Measurements from ENCODE around the gene SPAG9. TPM values are rescaled to one million over a fixed set of nuclear protein-coding genes. Genes with fewer than 3 reads are reported as not detected.

The SPAG9 gene
- polyA plus RNA-seq, 2 donors, result 12.7 to 15.1 TPM

GRCh38 chr17:51046046-51046445 lies 74.6 kb downstream of the SPAG9 start:
- H3K27me3 ChIP-seq (ENCODE audit: control insufficient read depth in 1 of 2, insufficient read depth in 2 of 2, low read length in 2 of 2), result no peaks in the 10 kb centered on the region
- peaks cover 0 to 2% of the 10 kb centered on the region in 2 donors for H3K36me3 ChIP-seq (ENCODE audit: control insufficient read depth in 2 of 2, insufficient read depth in 2 of 2, low read length in 1 of 2)
- H3K27ac ChIP-seq (ENCODE audit: low read depth in 2 of 2, low read length in 1 of 2), result no peak overlapping the region
- H3K9me3 ChIP-seq (ENCODE audit: control insufficient read depth in 2 of 2, insufficient read depth in 1 of 2, low read depth in 1 of 2, low read length in 1 of 2), result no peaks in the 10 kb centered on the region
- H3K4me3 ChIP-seq (ENCODE audit: low read depth in 1 of 2, low read length in 2 of 2), result no peak overlapping the region
- 68% methylated on average over 3 of the region's 3 CpGs for WGBS, 2 donors
- H3K4me1 ChIP-seq (ENCODE audit: control insufficient read depth in 2 of 2, insufficient read depth in 2 of 2, low read length in 1 of 2), result no peaks in the 10 kb centered on the region

DNA sequence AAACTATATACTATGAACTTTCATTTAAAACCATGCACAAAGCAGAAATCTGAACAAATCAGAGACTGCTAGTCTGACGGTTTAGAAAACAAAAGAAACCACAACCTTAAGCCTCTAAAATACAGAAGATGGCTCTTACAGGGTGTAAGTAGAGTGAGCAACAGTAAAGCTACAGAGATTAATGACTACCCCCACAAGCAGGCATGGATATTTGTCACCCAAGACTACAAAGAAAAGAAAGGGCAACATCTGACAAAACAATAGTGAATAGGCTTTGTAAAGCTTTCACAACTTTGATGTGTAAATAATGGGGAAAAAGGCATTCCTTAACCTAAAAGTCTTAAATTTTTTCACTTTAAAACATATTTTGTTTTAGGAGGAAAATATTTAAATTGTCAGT lies 75.0 kb downstream of the SPAG9 start:
- H3K27me3 ChIP-seq (ENCODE audit: control insufficient read depth in 1 of 2, insufficient read depth in 2 of 2, low read length in 2 of 2), result no peaks in the 10 kb centered on the region
- H3K4me1 ChIP-seq (ENCODE audit: control insufficient read depth in 2 of 2, insufficient read depth in 2 of 2, low read length in 1 of 2), result no peaks in the 10 kb centered on the region
- WGBS, 2 donors, result 38 to 56% methylated on average over 1 of the region's 1 CpG
- H3K9me3 ChIP-seq (ENCODE audit: control insufficient read depth in 2 of 2, insufficient read depth in 1 of 2, low read depth in 1 of 2, low read length in 1 of 2), result no peaks in the 10 kb centered on the region
- H3K36me3 ChIP-seq (ENCODE audit: control insufficient read depth in 2 of 2, insufficient read depth in 2 of 2, low read length in 1 of 2), result peaks cover 0 to 2% of the 10 kb centered on the region in 2 donors
- no peak overlapping the region for H3K27ac ChIP-seq (ENCODE audit: low read depth in 2 of 2, low read length in 1 of 2)
- H3K4me3 ChIP-seq (ENCODE audit: low read depth in 1 of 2, low read length in 2 of 2), result no peak overlapping the region

DNA sequence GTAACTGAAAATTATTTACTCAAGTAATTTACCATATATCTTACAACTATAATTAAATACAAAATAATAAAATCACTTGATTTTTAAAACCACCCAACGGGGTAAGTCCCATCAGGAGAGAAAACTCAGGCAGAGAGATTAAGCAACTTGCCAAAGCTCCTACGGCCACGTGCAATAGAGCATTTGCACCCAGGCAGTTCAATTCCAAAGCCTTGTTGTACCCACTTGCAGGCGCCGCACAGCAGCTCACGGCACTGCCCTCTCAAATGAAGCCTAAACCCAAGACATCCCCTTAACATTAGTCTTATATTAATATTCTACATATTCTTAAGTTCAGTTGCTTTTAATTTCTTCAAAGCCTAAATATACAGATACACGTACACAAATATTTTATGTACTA lies 75.7 kb downstream of the SPAG9 start:
- H3K27me3 ChIP-seq (ENCODE audit: control insufficient read depth in 1 of 2, insufficient read depth in 2 of 2, low read length in 2 of 2), result no peaks in the 10 kb centered on the region
- H3K27ac ChIP-seq (ENCODE audit: low read depth in 2 of 2, low read length in 1 of 2), result no peak overlapping the region
- WGBS, 2 donors, result 79 to 81% methylated on average over 7 of the region's 7 CpGs

DNA sequence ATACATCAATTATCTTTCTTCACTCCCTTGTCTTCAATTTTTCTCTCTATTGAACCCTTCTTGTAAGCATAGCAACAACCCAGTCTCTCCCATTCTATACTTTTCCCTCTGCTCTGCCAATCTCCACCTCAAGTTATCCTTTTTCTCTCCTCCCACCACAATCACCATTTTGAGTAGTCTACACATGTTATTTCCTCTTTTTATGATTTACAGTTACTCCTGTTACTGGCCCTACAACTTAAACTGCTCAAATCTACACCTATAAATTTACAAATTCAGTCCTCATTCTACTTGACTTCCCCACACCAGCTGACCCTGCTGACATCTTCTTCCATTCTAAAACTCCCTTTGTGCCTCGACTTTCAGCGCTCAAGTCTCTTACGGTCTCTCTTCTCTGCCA lies 84.6 kb downstream of the SPAG9 start:
- WGBS, 2 donors, result 93 to 95% methylated on average over 3 of the region's 3 CpGs
- Histone ChIP-seq H3K36me3 (ENCODE audit: control insufficient read depth in 2 of 2, insufficient read depth in 2 of 2, low read length in 1 of 2) (no peaks in the 10 kb centered on the region), H3K4me3 (ENCODE audit: low read depth in 1 of 2, low read length in 2 of 2) (no peak overlapping the region), H3K9me3 (ENCODE audit: control insufficient read depth in 2 of 2, insufficient read depth in 1 of 2, low read depth in 1 of 2, low read length in 1 of 2) (no peaks in the 10 kb centered on the region), H3K4me1 (ENCODE audit: control insufficient read depth in 2 of 2, insufficient read depth in 2 of 2, low read length in 1 of 2) (peaks cover 0 to 3% of the 10 kb centered on the region in 2 donors), H3K27ac (ENCODE audit: low read depth in 2 of 2, low read length in 1 of 2) (no peak overlapping the region), H3K27me3 (ENCODE audit: control insufficient read depth in 1 of 2, insufficient read depth in 2 of 2, low read length in 2 of 2) (no peaks in the 10 kb centered on the region)

More for the DNA sequence above, 75.7 kb downstream of the SPAG9 start:
- H3K4me3 ChIP-seq (ENCODE audit: low read depth in 1 of 2, low read length in 2 of 2), result no peak overlapping the region
- no peaks in the 10 kb centered on the region for H3K9me3 ChIP-seq (ENCODE audit: control insufficient read depth in 2 of 2, insufficient read depth in 1 of 2, low read depth in 1 of 2, low read length in 1 of 2)
- no peaks in the 10 kb centered on the region for H3K4me1 ChIP-seq (ENCODE audit: control insufficient read depth in 2 of 2, insufficient read depth in 2 of 2, low read length in 1 of 2)
- H3K36me3 ChIP-seq (ENCODE audit: control insufficient read depth in 2 of 2, insufficient read depth in 2 of 2, low read length in 1 of 2), result peaks cover 0 to 2% of the 10 kb centered on the region in 2 donors

- no peak overlapping the region for H3K27ac ChIP-seq (ENCODE audit: low read depth in 2 of 2, low read length in 1 of 2)
- H3K27me3 ChIP-seq (ENCODE audit: control insufficient read depth in 1 of 2, insufficient read depth in 2 of 2, low read length in 2 of 2), result no peaks in the 10 kb centered on the region
- no peaks in the 10 kb centered on the region for H3K9me3 ChIP-seq (ENCODE audit: control insufficient read depth in 2 of 2, insufficient read depth in 1 of 2, low read depth in 1 of 2, low read length in 1 of 2)
- peaks cover 0 to 3% of the 10 kb centered on the region in 2 donors for H3K4me1 ChIP-seq (ENCODE audit: control insufficient read depth in 2 of 2, insufficient read depth in 2 of 2, low read length in 1 of 2)
- no peak overlapping the region for H3K4me3 ChIP-seq (ENCODE audit: low read depth in 1 of 2, low read length in 2 of 2)
- no peaks in the 10 kb centered on the region for H3K36me3 ChIP-seq (ENCODE audit: control insufficient read depth in 2 of 2, insufficient read depth in 2 of 2, low read length in 1 of 2)
Observed at GRCh38 chr17:51035431-51035830, 85.2 kb downstream of the SPAG9 start.

DNA sequence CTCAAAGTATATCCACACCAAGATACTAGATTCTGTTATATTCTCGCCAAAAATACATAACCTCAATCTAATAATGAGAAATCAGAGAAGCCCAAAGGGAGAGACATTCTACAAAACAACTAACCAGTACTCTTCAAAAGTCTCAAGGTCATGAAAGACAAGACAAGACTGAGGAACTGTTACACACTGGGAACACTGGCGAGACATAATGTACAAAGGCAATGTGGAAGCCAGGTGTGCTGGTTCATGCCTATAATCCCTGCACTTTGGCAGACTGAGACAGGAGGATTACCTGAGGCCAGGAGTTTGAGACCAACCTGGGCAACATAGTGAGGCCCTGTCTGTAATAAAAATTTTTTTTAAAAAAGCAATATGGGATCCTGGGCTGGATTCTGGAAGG lies 85.9 kb downstream of the SPAG9 start:
- H3K27ac ChIP-seq (ENCODE audit: low read depth in 2 of 2, low read length in 1 of 2), result no peak overlapping the region
- no peak overlapping the region for H3K4me3 ChIP-seq (ENCODE audit: low read depth in 1 of 2, low read length in 2 of 2)
- H3K9me3 ChIP-seq (ENCODE audit: control insufficient read depth in 2 of 2, insufficient read depth in 1 of 2, low read depth in 1 of 2, low read length in 1 of 2), result no peaks in the 10 kb centered on the region
- H3K36me3 ChIP-seq (ENCODE audit: control insufficient read depth in 2 of 2, insufficient read depth in 2 of 2, low read length in 1 of 2), result no peaks in the 10 kb centered on the region
- peaks cover 0 to 3% of the 10 kb centered on the region in 2 donors for H3K4me1 ChIP-seq (ENCODE audit: control insufficient read depth in 2 of 2, insufficient read depth in 2 of 2, low read length in 1 of 2)
- H3K27me3 ChIP-seq (ENCODE audit: control insufficient read depth in 1 of 2, insufficient read depth in 2 of 2, low read length in 2 of 2), result no peaks in the 10 kb centered on the region
- WGBS, 2 donors, result 97 to 100% methylated on average over 2 of the region's 2 CpGs

DNA sequence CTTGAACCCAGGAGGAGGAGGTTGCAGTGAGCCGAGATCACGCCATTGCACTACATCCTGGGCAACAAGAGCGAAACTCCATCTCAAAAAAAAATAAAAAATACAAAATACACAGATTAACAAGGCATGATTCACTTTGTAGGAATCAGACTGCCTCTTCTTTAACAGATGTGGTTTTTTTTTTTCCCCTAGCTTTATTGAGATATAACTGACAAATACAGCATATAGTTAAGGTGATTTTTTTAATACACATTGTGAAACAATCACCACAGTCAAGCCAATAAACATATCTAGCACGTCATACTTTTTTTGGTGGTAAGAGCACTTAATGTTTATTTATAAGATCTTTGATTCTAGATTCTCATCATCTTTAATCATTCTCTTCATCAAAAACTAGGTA lies 87.8 kb downstream of the SPAG9 start:
- H3K36me3 ChIP-seq (ENCODE audit: control insufficient read depth in 2 of 2, insufficient read depth in 2 of 2, low read length in 1 of 2), result no peaks in the 10 kb centered on the region
- peaks cover 0 to 3% of the 10 kb centered on the region in 2 donors for H3K4me1 ChIP-seq (ENCODE audit: control insufficient read depth in 2 of 2, insufficient read depth in 2 of 2, low read length in 1 of 2)
- no peaks in the 10 kb centered on the region for H3K9me3 ChIP-seq (ENCODE audit: control insufficient read depth in 2 of 2, insufficient read depth in 1 of 2, low read depth in 1 of 2, low read length in 1 of 2)
- H3K27me3 ChIP-seq (ENCODE audit: control insufficient read depth in 1 of 2, insufficient read depth in 2 of 2, low read length in 2 of 2), result no peaks in the 10 kb centered on the region
- H3K4me3 ChIP-seq (ENCODE audit: low read depth in 1 of 2, low read length in 2 of 2), result no peak overlapping the region
- H3K27ac ChIP-seq (ENCODE audit: low read depth in 2 of 2, low read length in 1 of 2), result no peak overlapping the region
- 83 to 92% methylated on average over 4 of the region's 4 CpGs for WGBS, 2 donors

DNA sequence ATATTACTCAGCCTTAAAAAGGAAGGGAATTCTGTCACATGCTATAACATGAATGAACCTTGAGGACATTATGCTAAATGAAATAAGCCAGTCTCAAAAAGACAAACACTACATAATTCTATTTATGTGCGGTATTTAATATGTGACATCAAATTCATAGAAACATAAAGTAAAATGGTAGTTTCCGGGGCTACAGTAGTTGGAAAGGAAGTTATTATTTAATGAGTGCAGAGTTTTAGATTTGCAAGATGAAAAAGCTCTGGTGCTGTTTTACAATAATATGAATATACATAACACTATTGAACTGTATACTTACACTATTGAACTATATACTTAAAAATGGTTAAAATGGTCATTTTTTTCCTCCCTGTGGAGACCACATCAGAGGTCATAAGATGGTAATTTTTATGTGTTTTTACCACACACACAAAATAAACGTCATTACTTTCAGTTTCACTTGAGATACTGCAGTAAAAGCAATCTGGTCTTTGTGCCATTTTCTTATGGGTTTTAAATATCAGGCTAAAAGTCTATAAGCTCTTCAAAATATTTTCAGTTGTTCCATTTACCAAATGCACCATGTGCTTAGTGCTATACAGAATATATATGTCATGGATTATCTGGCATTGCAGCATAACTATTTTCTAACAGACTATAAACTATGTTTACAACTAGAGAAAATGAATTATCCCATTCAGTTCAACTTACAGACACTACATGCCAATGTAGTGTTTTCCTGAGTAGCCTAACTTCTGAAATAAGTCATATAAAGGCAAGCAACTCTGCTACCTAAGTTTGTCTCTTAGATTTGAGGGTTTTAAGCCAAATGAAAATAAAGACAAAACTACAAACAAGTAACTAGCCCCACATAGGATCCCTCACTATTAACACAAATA lies 90.9 kb downstream of the SPAG9 start:
- no peak overlapping the region for H3K4me3 ChIP-seq (ENCODE audit: low read depth in 1 of 2, low read length in 2 of 2)
- no peak overlapping the region for H3K27ac ChIP-seq (ENCODE audit: low read depth in 2 of 2, low read length in 1 of 2)
- 28 to 31% methylated on average over 3 of the region's 3 CpGs for whole genome bisulfite sequencing, 2 donors

GRCh38 chr17:51029142-51029541 lies 91.5 kb downstream of the SPAG9 start:
- Histone ChIP-seq H3K4me3 (ENCODE audit: low read depth in 1 of 2, low read length in 2 of 2) (no peak overlapping the region), H3K27me3 (ENCODE audit: control insufficient read depth in 1 of 2, insufficient read depth in 2 of 2, low read length in 2 of 2) (no peaks in the 10 kb centered on the region), H3K27ac (ENCODE audit: low read depth in 2 of 2, low read length in 1 of 2) (no peak overlapping the region), H3K36me3 (ENCODE audit: control insufficient read depth in 2 of 2, insufficient read depth in 2 of 2, low read length in 1 of 2) (no peaks in the 10 kb centered on the region), H3K4me1 (ENCODE audit: control insufficient read depth in 2 of 2, insufficient read depth in 2 of 2, low read length in 1 of 2) (no peaks in the 10 kb centered on the region), H3K9me3 (ENCODE audit: control insufficient read depth in 2 of 2, insufficient read depth in 1 of 2, low read depth in 1 of 2, low read length in 1 of 2) (no peaks in the 10 kb centered on the region)
- WGBS, 2 donors, result 84 to 93% methylated on average over 1 of the region's 1 CpG

More for the DNA sequence above, 90.9 kb downstream of the SPAG9 start:
- no peaks in the 10 kb centered on the region for H3K36me3 ChIP-seq (ENCODE audit: control insufficient read depth in 2 of 2, insufficient read depth in 2 of 2, low read length in 1 of 2)
- H3K27me3 ChIP-seq (ENCODE audit: control insufficient read depth in 1 of 2, insufficient read depth in 2 of 2, low read length in 2 of 2), result no peaks in the 10 kb centered on the region
- H3K4me1 ChIP-seq (ENCODE audit: control insufficient read depth in 2 of 2, insufficient read depth in 2 of 2, low read length in 1 of 2), result no peaks in the 10 kb centered on the region
- no peaks in the 10 kb centered on the region for H3K9me3 ChIP-seq (ENCODE audit: control insufficient read depth in 2 of 2, insufficient read depth in 1 of 2, low read depth in 1 of 2, low read length in 1 of 2)

Measured in esophagus (tissue), 2 donors.